MM.1S (cell line): Measurements from ENCODE around the gene ZNF747.
"Not testable (repeated sequence)": the region's sequence is repeated elsewhere in the genome, so short reads cannot be mapped to it uniquely, and the experiment has no call there.

Experiments
- DNase-seq: peaks from one replicate; pipeline ENCODE4 v3.0.0-alpha.2; 2015
- H2AFZ ChIP-seq: fragments of 300-600 bp; sonication (generic); 2 replicates; pipeline ENCODE4 v1.6.0; 2016; ENCODE audit warnings: antibody characterized with exemption, low read length
- H3F3A ChIP-seq: fragments of 300-600 bp; sonication (generic); 2 replicates; pipeline ENCODE4 v1.6.1; 2016; ENCODE audit warnings: mild to moderate bottlenecking, antibody characterized with exemption, low read length, moderate library complexity, mixed read lengths; ENCODE audit not compliant: insufficient read depth
- H3K27ac ChIP-seq: fragments of 300-600 bp; sonication (generic); 2 replicates; pipeline ENCODE4 v1.5.1; 2016; ENCODE audit warnings: mild to moderate bottlenecking, low read length
- H3K27me3 ChIP-seq: fragments of 300-600 bp; sonication (generic); replicated peaks from 2 replicates; pipeline ENCODE4 v1.6.0; 2016; ENCODE audit warnings: low read length; ENCODE audit not compliant: insufficient read depth
- H3K36me3 ChIP-seq: fragments of 300-600 bp; sonication (generic); replicated peaks from 2 replicates; pipeline ENCODE4 v1.6.1; 2016; ENCODE audit warnings: mild to moderate bottlenecking, low read length, mixed read lengths; ENCODE audit not compliant: insufficient read depth
- H3K4me1 ChIP-seq: fragments of 300-600 bp; sonication (generic); 2 replicates; pipeline ENCODE4 v1.6.1; 2016; ENCODE audit warnings: low read length, mixed read lengths
- H3K4me2 ChIP-seq: fragments of 300-600 bp; sonication (generic); 2 replicates; pipeline ENCODE4 v1.6.0; 2016; ENCODE audit warnings: low read depth, low read length
- H3K4me3 ChIP-seq: fragments of 300-600 bp; sonication (generic); 2 replicates; pipeline ENCODE4 v1.5.1; 2016; ENCODE audit warnings: low read length, mixed read lengths
- H3K79me2 ChIP-seq: fragments of 300-600 bp; sonication (generic); 2 replicates; pipeline ENCODE4 v1.6.1; 2016; ENCODE audit warnings: mixed run types, low read length, mixed read lengths
- H3K9ac ChIP-seq: fragments of 300-600 bp; sonication (generic); 2 replicates; pipeline ENCODE4 v1.6.1; 2016; ENCODE audit warnings: low read length, mixed read lengths
- H3K9me2 ChIP-seq: fragments of 300-600 bp; sonication (generic); replicated peaks from 2 replicates; pipeline ENCODE4 v1.6.1; 2016; ENCODE audit warnings: mild to moderate bottlenecking, low read length, mixed read lengths; ENCODE audit not compliant: insufficient read depth
- H3K9me3 ChIP-seq: fragments of 300-600 bp; sonication (generic); replicated peaks from 2 replicates; pipeline ENCODE4 v1.6.1; 2016; ENCODE audit warnings: mild to moderate bottlenecking, low read length, mixed read lengths; ENCODE audit not compliant: insufficient read depth
- H4K20me1 ChIP-seq: fragments of 300-600 bp; sonication (generic); 2 replicates; pipeline ENCODE4 v1.6.1; 2016; ENCODE audit warnings: mild to moderate bottlenecking, low read length, moderate library complexity, mixed read lengths; ENCODE audit not compliant: insufficient read depth
- CTCF ChIP-seq: fragments of 300-600 bp; sonication (generic); IDR thresholded peaks from 2 replicates; pipeline ENCODE4 v1.5.1; 2016; ENCODE audit warnings: antibody characterized with exemption, low read length, mixed read lengths
- EZH2 ChIP-seq: fragments of 300-600 bp; sonication (generic); optimal IDR thresholded peaks from 2 replicates; pipeline ENCODE3; 2017; ENCODE audit warnings: low read depth, mild to moderate bottlenecking, antibody characterized with exemption, low read length, mixed read lengths
- EZH2phosphoT487 ChIP-seq: fragments of 300-600 bp; sonication (generic); IDR thresholded peaks from 2 replicates; pipeline ENCODE4 v1.6.1; 2018; ENCODE audit warnings: antibody characterized with exemption, low read length

Gene ZNF747

DNA sequence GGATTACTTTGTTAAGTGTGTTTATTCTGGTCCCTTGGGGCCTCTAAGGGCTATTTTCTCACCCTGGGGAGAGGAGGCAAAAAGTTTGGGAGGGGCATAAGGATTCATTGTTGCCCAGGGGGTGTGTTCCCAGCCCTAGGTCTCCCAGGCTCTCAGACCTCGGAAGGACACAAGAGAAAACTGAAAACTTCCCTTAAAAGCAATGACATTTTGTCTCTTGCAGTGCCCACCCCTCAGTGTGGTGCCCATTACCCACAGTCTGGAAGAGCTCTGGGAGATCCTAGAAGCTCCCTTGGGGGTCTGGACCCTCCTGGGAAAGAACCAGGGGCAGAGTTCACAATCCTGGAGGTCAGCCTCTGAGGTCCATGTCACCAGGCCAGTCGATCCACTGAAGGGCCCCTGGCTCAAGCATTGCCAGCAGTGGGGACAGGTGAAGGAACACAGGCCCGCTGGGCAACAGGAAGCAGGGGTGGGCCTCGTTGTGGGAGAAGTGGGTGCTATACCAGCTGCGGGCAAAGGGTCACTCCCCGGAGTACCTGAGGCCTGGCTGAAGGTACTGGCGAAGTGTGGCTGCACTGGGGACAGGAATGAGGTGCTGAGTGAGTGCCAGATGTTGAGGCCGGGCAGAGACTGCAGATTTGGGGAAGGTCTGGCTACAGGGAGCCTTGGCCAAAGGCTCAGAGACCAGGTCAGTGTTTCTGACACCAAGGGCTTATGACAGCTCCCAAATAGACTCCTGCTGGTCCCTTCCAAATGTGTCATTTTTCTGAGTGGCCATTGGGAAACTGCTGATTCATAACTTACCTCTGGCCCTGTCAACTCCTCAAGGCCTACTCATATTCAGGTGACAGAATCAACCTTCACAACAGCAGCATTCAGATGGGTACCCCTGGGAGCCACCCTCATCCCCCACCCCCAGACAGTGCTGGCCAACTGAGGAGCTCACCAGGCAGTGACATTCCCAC, 4.6 kb upstream of the ZNF747 start:
- Histone ChIP-seq H2AFZ (no peak overlapping the region), H3K79me2 (peaks cover 11% of the 10 kb centered on the region), H3K4me3 (no peak overlapping the region), H3K4me1 (peaks cover 6% of the 10 kb centered on the region; the same call in 1 of the 2 replicates), H4K20me1 (no peaks in the 10 kb centered on the region), H3K4me2 (no peak overlapping the region), H3F3A (no peaks in the 10 kb centered on the region), H3K9me3 (no peaks in the 10 kb centered on the region), H3K27ac (no peak overlapping the region), H3K9ac (no peak overlapping the region), H3K27me3 (no peaks in the 10 kb centered on the region), H3K36me3 (no peaks in the 10 kb centered on the region), H3K9me2 (no peaks in the 10 kb centered on the region)
- no peak for TF ChIP-seq EZH2phosphoT487
- TF ChIP-seq CTCF: no peak
- no peak for TF ChIP-seq EZH2
- no peak for DNase-seq

- not testable (repeated sequence) for H3F3A ChIP-seq, H3K36me3 ChIP-seq, H3K27me3 ChIP-seq, H4K20me1 ChIP-seq, H3K4me3 ChIP-seq, H3K27ac ChIP-seq, H3K4me1 ChIP-seq, H3K4me2 ChIP-seq, H2AFZ ChIP-seq, H3K9me3 ChIP-seq, H3K9me2 ChIP-seq, H3K9ac ChIP-seq, DNase-seq
- H3K79me2 ChIP-seq: peaks cover 33% of the 10 kb centered on the region
These were observed 1.9 kb upstream of the ZNF747 start for GRCh38 chr16:30536391-30537024.

GRCh38 chr16:30535777-30536190, 1.1 kb upstream of the ZNF747 start:
- H3K27ac ChIP-seq: no peak overlapping the region

More at GRCh38 chr16:30535777-30536190, 1.1 kb upstream of the ZNF747 start:
- H3K36me3 ChIP-seq: no peaks in the 10 kb centered on the region
- H3K4me3 ChIP-seq: peak overlapping the region; percentile 67
- H3F3A ChIP-seq: no peaks in the 10 kb centered on the region
- H3K27me3 ChIP-seq: no peaks in the 10 kb centered on the region
- no peaks in the 10 kb centered on the region for H4K20me1 ChIP-seq
- peaks cover 33% of the 10 kb centered on the region for H3K79me2 ChIP-seq
- peak overlapping the region; percentile 89; the same call in 1 of the 2 replicates for H2AFZ ChIP-seq
- H3K4me2 ChIP-seq: peak overlapping the region; percentile 88
- TF ChIP-seq CTCF (no peak; the same call in 1 of the 2 replicates), EZH2 (no peak), EZH2phosphoT487 (no peak)
- no peak for DNase-seq
- peaks cover 6% of the 10 kb centered on the region; the same call in 1 of the 2 replicates for H3K4me1 ChIP-seq
- no peaks in the 10 kb centered on the region for H3K9me3 ChIP-seq
- no peaks in the 10 kb centered on the region for H3K9me2 ChIP-seq
- H3K9ac ChIP-seq: no peak overlapping the region
